ENCODE results near the gene ZNF318. TPM values are rescaled to one million over a fixed set of nuclear protein-coding genes. Genes with fewer than 3 reads are reported as not detected.

ZNF318 gene
- total and polyA plus RNA-seq, 10 of the 15 experiments (the other 5 are each of a cell fraction or from before 2014, with no cell fraction given): 3.4 to 79.8 (median 13.7) TPM

DNA sequence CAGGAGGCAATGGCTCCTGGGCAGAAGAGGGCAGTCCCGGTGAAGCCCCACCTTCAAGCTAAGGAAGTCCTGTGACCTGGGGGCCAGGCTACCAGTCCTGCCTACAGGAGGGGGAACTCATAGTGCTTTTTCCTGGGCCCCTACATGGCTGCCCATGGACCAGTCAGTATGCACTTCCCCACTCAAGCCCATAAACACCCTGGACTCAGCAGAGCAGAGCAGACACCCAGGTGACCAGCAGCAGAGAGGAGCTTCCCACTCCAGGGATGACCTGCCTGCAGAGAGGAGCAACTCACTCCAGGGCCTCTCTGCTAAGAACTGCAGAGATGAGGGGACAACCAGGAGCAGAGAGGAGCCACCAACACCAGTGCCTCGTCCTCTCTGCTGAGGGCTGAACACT is 43.6 kb upstream of the ZNF318 start:
- FAIRE-seq: no peak
- peaks cover 0 to 6% of the 10 kb centered on the region in 2 experiments; a peak in 2 of 4 replicates for H3K36me3 ChIP-seq (ENCODE audit: control insufficient read depth in 2 of 2, insufficient read depth in 2 of 2, low read length in 1 of 2)
- no peaks in the 10 kb centered on the region for H3K27me3 ChIP-seq (replicated peaks in 1 of 2; ENCODE audit: control insufficient read depth in 2 of 2, insufficient read depth in 2 of 2, low read length in 1 of 2)
- ATAC-seq: no peak
- H4K20me1 ChIP-seq (ENCODE audit: control insufficient read depth, insufficient read depth): no peaks in the 10 kb centered on the region
- H3K4me3 ChIP-seq: no peak overlapping the region
- WGBS (ENCODE audit: insufficient coverage, insufficient replicate concordance, low lambda C conversion rate, missing lambda C conversion rate): 43% methylated on average over 2 of the region's 2 CpGs
- no peaks in the 10 kb centered on the region for H3K79me2 ChIP-seq (ENCODE audit: control insufficient read depth, insufficient read depth, low read length)
- in situ Hi-C loops (cut with MboI): no loop called here
- H3K4me1 ChIP-seq (ENCODE audit: control insufficient read depth, insufficient read depth, low read length): no peaks in the 10 kb centered on the region
- ChIA-PET CTCF (interaction anchor here (1.3 kb wide), 1 partner anchor 93 kb away, joined by 4 read pairs; no protein-coding TSS in a partner anchor), POLR2A (interaction anchor here (0.5 kb wide), 1 partner anchor 70 kb away, joined by 5 read pairs; no protein-coding TSS in a partner anchor), SMC1A (ENCODE audit: uncharacterized antibody, unreplicated experiment) (no interaction called here), RAD21 (ENCODE audit: unreplicated experiment) (no interaction called here)
- intact Hi-C loops (cut with micrococcal nuclease; ENCODE audit: unreplicated experiment): no loop called here
- TF ChIP-seq, protein P1, sequence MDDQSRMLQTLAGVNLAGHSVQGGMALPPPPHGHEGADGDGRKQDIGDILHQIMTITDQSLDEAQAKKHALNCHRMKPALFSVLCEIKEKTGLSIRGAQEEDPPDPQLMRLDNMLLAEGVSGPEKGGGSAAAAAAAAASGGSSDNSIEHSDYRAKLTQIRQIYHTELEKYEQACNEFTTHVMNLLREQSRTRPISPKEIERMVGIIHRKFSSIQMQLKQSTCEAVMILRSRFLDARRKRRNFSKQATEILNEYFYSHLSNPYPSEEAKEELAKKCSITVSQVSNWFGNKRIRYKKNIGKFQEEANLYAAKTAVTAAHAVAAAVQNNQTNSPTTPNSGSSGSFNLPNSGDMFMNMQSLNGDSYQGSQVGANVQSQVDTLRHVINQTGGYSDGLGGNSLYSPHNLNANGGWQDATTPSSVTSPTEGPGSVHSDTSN (IDR thresholded peaks at IDR 0.05; ENCODE audit: insufficient replicate concordance, low read depth, low read length): no peak
- TF ChIP-seq, protein P2, sequence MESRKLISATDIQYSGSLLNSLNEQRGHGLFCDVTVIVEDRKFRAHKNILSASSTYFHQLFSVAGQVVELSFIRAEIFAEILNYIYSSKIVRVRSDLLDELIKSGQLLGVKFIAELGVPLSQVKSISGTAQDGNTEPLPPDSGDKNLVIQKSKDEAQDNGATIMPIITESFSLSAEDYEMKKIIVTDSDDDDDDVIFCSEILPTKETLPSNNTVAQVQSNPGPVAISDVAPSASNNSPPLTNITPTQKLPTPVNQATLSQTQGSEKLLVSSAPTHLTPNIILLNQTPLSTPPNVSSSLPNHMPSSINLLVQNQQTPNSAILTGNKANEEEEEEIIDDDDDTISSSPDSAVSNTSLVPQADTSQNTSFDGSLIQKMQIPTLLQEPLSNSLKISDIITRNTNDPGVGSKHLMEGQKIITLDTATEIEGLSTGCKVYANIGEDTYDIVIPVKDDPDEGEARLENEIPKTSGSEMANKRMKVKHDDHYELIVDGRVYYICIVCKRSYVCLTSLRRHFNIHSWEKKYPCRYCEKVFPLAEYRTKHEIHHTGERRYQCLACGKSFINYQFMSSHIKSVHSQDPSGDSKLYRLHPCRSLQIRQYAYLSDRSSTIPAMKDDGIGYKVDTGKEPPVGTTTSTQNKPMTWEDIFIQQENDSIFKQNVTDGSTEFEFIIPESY (IDR thresholded peaks at IDR 0.05): no peak
- TF ChIP-seq ATF7 (IDR thresholded peaks at IDR 0.05; ENCODE audit: low read depth): no peak
- TF ChIP-seq, protein P3, sequence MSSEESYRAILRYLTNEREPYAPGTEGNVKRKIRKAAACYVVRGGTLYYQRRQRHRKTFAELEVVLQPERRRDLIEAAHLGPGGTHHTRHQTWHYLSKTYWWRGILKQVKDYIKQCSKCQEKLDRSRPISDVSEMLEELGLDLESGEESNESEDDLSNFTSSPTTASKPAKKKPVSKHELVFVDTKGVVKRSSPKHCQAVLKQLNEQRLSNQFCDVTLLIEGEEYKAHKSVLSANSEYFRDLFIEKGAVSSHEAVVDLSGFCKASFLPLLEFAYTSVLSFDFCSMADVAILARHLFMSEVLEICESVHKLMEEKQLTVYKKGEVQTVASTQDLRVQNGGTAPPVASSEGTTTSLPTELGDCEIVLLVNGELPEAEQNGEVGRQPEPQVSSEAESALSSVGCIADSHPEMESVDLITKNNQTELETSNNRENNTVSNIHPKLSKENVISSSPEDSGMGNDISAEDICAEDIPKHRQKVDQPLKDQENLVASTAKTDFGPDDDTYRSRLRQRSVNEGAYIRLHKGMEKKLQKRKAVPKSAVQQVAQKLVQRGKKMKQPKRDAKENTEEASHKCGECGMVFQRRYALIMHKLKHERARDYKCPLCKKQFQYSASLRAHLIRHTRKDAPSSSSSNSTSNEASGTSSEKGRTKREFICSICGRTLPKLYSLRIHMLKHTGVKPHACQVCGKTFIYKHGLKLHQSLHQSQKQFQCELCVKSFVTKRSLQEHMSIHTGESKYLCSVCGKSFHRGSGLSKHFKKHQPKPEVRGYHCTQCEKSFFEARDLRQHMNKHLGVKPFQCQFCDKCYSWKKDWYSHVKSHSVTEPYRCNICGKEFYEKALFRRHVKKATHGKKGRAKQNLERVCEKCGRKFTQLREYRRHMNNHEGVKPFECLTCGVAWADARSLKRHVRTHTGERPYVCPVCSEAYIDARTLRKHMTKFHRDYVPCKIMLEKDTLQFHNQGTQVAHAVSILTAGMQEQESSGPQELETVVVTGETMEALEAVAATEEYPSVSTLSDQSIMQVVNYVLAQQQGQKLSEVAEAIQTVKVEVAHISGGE (CRISPR knock-in tag; IDR thresholded peaks at IDR 0.05): no peak
- TF ChIP-seq TCF3 (IDR thresholded peaks at IDR 0.05; ENCODE audit: borderline replicate concordance, insufficient read depth, low read depth, low read length): no peak
- TF ChIP-seq POU2F2 (IDR thresholded peaks at IDR 0.05; ENCODE audit: borderline replicate concordance, low read depth, low read length): no peak
- TF ChIP-seq BACH1 (IDR thresholded peaks at IDR 0.05; ENCODE audit: borderline replicate concordance): no peak
- TF ChIP-seq RBBP5 (conservative IDR thresholded peaks at IDR 0.05): no peak
- TF ChIP-seq ZZZ3 (IDR thresholded peaks at IDR 0.05; ENCODE audit: control insufficient read depth, insufficient read length, low read depth): no peak
- TF ChIP-seq BRCA1 (IDR thresholded peaks at IDR 0.05; ENCODE audit: low read depth, low read length): no peak
- TF ChIP-seq, protein P4, sequence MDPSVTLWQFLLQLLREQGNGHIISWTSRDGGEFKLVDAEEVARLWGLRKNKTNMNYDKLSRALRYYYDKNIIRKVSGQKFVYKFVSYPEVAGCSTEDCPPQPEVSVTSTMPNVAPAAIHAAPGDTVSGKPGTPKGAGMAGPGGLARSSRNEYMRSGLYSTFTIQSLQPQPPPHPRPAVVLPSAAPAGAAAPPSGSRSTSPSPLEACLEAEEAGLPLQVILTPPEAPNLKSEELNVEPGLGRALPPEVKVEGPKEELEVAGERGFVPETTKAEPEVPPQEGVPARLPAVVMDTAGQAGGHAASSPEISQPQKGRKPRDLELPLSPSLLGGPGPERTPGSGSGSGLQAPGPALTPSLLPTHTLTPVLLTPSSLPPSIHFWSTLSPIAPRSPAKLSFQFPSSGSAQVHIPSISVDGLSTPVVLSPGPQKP (IDR thresholded peaks at IDR 0.05; ENCODE audit: low read depth, low read length): no peak
- no peak for TF ChIP-seq MYB (IDR thresholded peaks at IDR 0.05; ENCODE audit: borderline replicate concordance, low read depth, low read length)
- no peak for TF ChIP-seq TCF7 (IDR thresholded peaks at IDR 0.05; ENCODE audit: borderline replicate concordance)
- H2AFZ ChIP-seq (ENCODE audit: control insufficient read depth, low read depth, low read length): no peak overlapping the region
- no peak overlapping the region for H3K27ac ChIP-seq (ENCODE audit: control insufficient read depth, insufficient read depth)
- DNase-seq (ENCODE audit: low read depth, low spot score): no peak
- no peak overlapping the region for H3K9ac ChIP-seq (ENCODE audit: control insufficient read depth, insufficient read depth, low read length)
- no peak overlapping the region for H3K4me2 ChIP-seq (ENCODE audit: control insufficient read depth, insufficient read depth)
- peaks cover 1% of the 10 kb centered on the region; the same call in 2 of the 3 replicates for H3K9me3 ChIP-seq (replicated peaks; ENCODE audit: control insufficient read depth, insufficient read depth, low read length)
- no TSS peak for BruUV-seq (replicated peaks)
